ENCODE results near the gene NELFB. TPM values are rescaled to one million over a fixed set of nuclear protein-coding genes. Genes with fewer than 3 reads are reported as not detected.
A peak's percentile ranks its signal among the peaks of the same experiment; 100 is the strongest.
"Not testable (repeated sequence)": the region's sequence is repeated elsewhere in the genome, so short reads cannot be mapped to it uniquely, and the experiment has no call there.

The NELFB gene
- total and polyA plus RNA-seq, 2 experiments from 2014 or later, result 73.3 to 78.2 TPM

GRCh38 chr9:137253717-137254623 lies 1.2 kb upstream of the NELFB start:
- Histone ChIP-seq H3K4me1 (ENCODE audit: low read depth) (peaks cover 19% of the 10 kb centered on the region), H3K27me3 (no peaks in the 10 kb centered on the region), H3K9me3 (ENCODE audit: low read depth) (no peaks in the 10 kb centered on the region), H3K4me3 (peak overlapping the region; percentile 98), H3K36me3 (peaks cover 3% of the 10 kb centered on the region), H3K27ac (no peak overlapping the region)
- no peak for DNase-seq (ENCODE audit: low read depth in 1 of 2, low spot score in 1 of 2)
- no peak for TF ChIP-seq CTCF (IDR thresholded peaks at IDR 0.05; ENCODE audit: low read depth, low read length)

GRCh38 chr9:137255448-137256114 lies 454 bp downstream of the NELFB start:
- no peaks in the 10 kb centered on the region for H3K9me3 ChIP-seq (ENCODE audit: low read depth)
- H3K4me3 ChIP-seq, result peak overlapping the region; percentile 98
- peaks cover 19% of the 10 kb centered on the region for H3K4me1 ChIP-seq (ENCODE audit: low read depth)
- peak overlapping the region; percentile 57 for H3K27ac ChIP-seq
- peaks cover 7% of the 10 kb centered on the region for H3K36me3 ChIP-seq
- DNase-seq (ENCODE audit: low read depth in 1 of 2, low spot score in 1 of 2), result peak in 1 of 2 donors; percentile 72
- no peaks in the 10 kb centered on the region for H3K27me3 ChIP-seq
- TF ChIP-seq CTCF (IDR thresholded peaks at IDR 0.05; ENCODE audit: low read depth, low read length), result no peak

GRCh38 chr9:137256362-137256761 lies 1.2 kb downstream of the NELFB start:
- Histone ChIP-seq H3K27me3 (no peaks in the 10 kb centered on the region), H3K4me3 (peak overlapping the region; percentile 98), H3K4me1 (ENCODE audit: low read depth) (peaks cover 19% of the 10 kb centered on the region), H3K27ac (no peak overlapping the region), H3K9me3 (ENCODE audit: low read depth) (no peaks in the 10 kb centered on the region), H3K36me3 (peaks cover 7% of the 10 kb centered on the region)
- TF ChIP-seq CTCF (IDR thresholded peaks at IDR 0.05; ENCODE audit: low read depth, low read length), result no peak
- DNase-seq (ENCODE audit: low read depth in 1 of 2, low spot score in 1 of 2), result no peak

GRCh38 chr9:137256856-137257255 lies 1.7 kb downstream of the NELFB start:
- Histone ChIP-seq H3K27me3 (no peaks in the 10 kb centered on the region), H3K27ac (no peak overlapping the region), H3K4me1 (ENCODE audit: low read depth) (peaks cover 19% of the 10 kb centered on the region), H3K4me3 (no peak overlapping the region), H3K36me3 (peaks cover 7% of the 10 kb centered on the region), H3K9me3 (ENCODE audit: low read depth) (no peaks in the 10 kb centered on the region)
- no peak for TF ChIP-seq CTCF (IDR thresholded peaks at IDR 0.05; ENCODE audit: low read depth, low read length)
- no peak for DNase-seq (ENCODE audit: low read depth in 1 of 2, low spot score in 1 of 2)

GRCh38 chr9:137262173-137262908 lies 7.2 kb downstream of the NELFB start:
- H3K27ac ChIP-seq; H3K4me1 ChIP-seq (ENCODE audit: low read depth); H3K4me3 ChIP-seq; H3K27me3 ChIP-seq; H3K9me3 ChIP-seq (ENCODE audit: low read depth): not testable (repeated sequence)
- DNase-seq (ENCODE audit: low read depth in 1 of 2, low spot score in 1 of 2), result peak in 1 of 2 donors; percentile 61
- H3K36me3 ChIP-seq, result peaks cover 14% of the 10 kb centered on the region
- TF ChIP-seq CTCF (IDR thresholded peaks at IDR 0.05; ENCODE audit: low read depth, low read length), result peak; percentile 46
